HK-2 (cell line): ENCODE measurements around the gene A4GNT.
"Not testable (repeated sequence)": the region's sequence is repeated elsewhere in the genome, so short reads cannot be mapped to it uniquely, and the experiment has no call there.

Experiments used
- DNase-seq: peaks from one replicate; pipeline ENCODE4 v3.0.0-alpha.2; 2018; ENCODE audit not compliant: unreplicated experiment

Gene A4GNT

GRCh38 chr3:138132239-138132638 lies at the start of gene A4GNT:
Gene A4GNT, minus strand, starts transcription at chr3:138132390. Its CDS starts 1,134 bp downstream, at chr3:138131256.
- no peak for DNase-seq

- no peak for DNase-seq
Measured at GRCh38 chr3:138180375-138181029, 48.3 kb upstream of the A4GNT start.

GRCh38 chr3:138174421-138175131 lies 42.4 kb upstream of the A4GNT start, which contains the start of gene DBR1:
Gene DBR1, minus strand, starts transcription at chr3:138174921. Its CDS starts 126 bp downstream, at chr3:138174795.
- peak; percentile 83 for DNase-seq

- no peak for DNase-seq
Measured at GRCh38 chr3:138173769-138174420, 41.7 kb upstream of the A4GNT start.

- no peak for DNase-seq
Measured at GRCh38 chr3:138172625-138173024, 40.4 kb upstream of the A4GNT start.

GRCh38 chr3:138165061-138165460 lies 32.9 kb upstream of the A4GNT start:
- no peak for DNase-seq

- no peak for DNase-seq
Measured at GRCh38 chr3:138157743-138158142, 25.6 kb upstream of the A4GNT start.

- DNase-seq = no peak
Measured at GRCh38 chr3:138154534-138154933, 22.3 kb upstream of the A4GNT start.

GRCh38 chr3:138148503-138148902 lies 16.3 kb upstream of the A4GNT start:
- DNase-seq = no peak

- not testable (repeated sequence) for DNase-seq
Measured at GRCh38 chr3:138142181-138142580, 10.0 kb upstream of the A4GNT start.

GRCh38 chr3:138140940-138141339 lies 8.8 kb upstream of the A4GNT start:
- DNase-seq = no peak

- DNase-seq = no peak
Measured at GRCh38 chr3:138139691-138140090, 7.5 kb upstream of the A4GNT start.

- DNase-seq = no peak
Measured at GRCh38 chr3:138137861-138138260, 5.7 kb upstream of the A4GNT start.

- no peak for DNase-seq
Measured at GRCh38 chr3:138136201-138136600, 4.0 kb upstream of the A4GNT start.

GRCh38 chr3:138135833-138136194 lies 3.6 kb upstream of the A4GNT start:
- DNase-seq = no peak

- no peak for DNase-seq
Measured at GRCh38 chr3:138135146-138135832, 3.1 kb upstream of the A4GNT start.

- DNase-seq = no peak
Measured at GRCh38 chr3:138127636-138128365, 4.4 kb downstream of the A4GNT start.

- no peak for DNase-seq
Measured at GRCh38 chr3:138125548-138126221, 6.5 kb downstream of the A4GNT start.

- no peak for DNase-seq
Measured at GRCh38 chr3:138124706-138125355, 7.4 kb downstream of the A4GNT start.

GRCh38 chr3:138124188-138124587 lies 8.0 kb downstream of the A4GNT start:
- DNase-seq = no peak

GRCh38 chr3:138119423-138119766 lies 12.8 kb downstream of the A4GNT start:
- DNase-seq = no peak
